Superior temporal gyrus (tissue), 1 donor: ENCODE results near the gene SLC14A1.

Experiments used
- DNase-seq: peaks from one replicate; pipeline ENCODE4 v3.0.0-alpha.2; 2016; ENCODE audit errors: extremely low spot score

Gene SLC14A1

GRCh38 chr18:45722899-45723298 lies 1.1 kb upstream of the SLC14A1 start:
- peak; percentile 35 for DNase-seq

DNA sequence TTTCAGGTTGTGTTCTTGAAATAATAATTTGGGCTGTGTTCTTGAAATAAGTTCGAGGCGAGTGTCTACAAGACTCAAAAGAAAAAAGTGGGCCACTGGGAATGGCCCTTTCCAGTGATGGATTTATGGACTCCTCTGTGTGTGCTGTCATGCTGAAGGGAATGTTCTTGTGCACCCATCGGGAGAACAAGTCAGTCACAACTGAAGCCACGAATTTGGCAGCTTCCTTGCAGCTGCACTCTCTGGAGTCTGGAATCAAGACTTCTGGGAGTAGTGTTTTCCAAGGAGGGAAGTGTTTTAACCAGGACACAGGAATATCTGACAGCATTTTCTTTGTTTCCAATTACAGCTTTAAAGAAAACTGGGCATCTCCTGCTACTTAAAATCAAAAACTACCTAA lies 620 bp downstream of the SLC14A1 start:
- no peak for DNase-seq

DNA sequence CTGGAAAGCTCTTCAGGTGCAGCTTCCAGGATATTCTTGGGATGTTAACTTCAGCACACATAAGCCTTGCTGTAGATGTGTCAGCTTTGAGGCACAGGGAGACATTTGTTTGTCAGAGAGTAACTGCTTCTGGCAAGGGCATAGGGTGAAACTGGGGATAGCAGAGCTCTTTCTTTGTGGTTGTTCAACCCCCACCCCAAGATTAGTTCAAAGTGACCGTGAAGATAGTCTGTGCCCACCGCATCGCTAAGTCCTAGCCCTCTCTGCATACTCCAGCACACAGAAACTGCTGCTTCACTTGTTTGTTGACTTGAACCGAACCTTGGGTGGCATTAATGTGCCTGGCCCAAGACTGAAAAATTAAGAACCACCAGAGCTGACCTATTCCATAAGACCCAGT lies 1.4 kb downstream of the SLC14A1 start:
- no peak for DNase-seq

DNA sequence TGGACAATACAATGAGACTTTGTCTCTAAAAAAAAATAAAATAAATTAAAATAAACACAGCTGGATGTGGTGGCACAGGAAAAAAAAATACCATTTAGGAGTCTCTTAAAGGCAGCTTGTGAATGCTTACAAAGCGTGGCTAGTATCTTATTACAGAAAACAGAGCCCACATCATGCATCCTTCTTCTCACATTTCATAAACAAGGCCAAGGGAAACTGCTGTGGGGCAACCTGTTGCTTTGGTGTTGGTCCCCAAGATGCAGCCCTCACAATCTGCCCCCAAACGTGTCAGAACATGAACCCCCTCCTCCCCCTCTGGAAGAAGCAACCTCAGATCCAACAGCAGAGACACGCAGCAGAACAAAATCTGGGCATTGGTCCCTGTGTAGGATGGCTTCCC lies 2.6 kb downstream of the SLC14A1 start:
- no peak for DNase-seq

GRCh38 chr18:45727068-45727467 lies 3.1 kb downstream of the SLC14A1 start:
- DNase-seq, result no peak

DNA sequence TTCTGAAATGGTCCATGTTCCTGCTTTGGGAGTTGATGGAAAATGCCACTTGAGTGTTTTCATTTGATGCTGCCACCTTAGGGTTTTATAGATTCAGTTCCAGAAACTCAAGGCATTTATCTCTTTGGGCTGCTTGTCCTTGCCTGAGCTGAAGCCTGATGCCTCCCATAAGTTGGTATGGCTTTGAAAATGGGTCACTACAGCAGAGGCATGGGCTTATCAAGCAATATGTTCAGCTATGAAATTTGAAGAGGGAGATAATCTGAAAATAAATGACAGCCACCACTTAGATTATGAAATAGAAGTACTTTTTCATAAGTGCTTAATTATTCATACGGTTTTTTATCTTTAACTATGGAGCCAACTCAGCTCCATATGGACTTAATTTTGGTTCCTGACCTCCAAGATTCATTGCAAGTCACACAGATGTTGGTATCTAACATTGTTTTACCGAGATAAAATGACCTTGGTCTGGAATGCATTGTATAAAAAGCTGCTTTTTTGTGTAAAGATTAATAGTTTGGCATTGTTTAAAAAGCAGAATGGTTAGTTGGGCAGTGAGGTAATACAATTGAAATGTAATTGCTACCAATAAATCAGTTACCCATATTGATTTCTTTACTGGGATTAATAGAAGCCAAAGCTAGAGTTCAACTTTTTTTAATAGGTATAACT lies 4.5 kb downstream of the SLC14A1 start:
- no peak for DNase-seq

- DNase-seq, result no peak
Measured at GRCh38 chr18:45730832-45731575, 7.0 kb downstream of the SLC14A1 start.

- no peak for DNase-seq
Measured at GRCh38 chr18:45731716-45732115, 7.7 kb downstream of the SLC14A1 start.

GRCh38 chr18:45733535-45733934 lies 9.6 kb downstream of the SLC14A1 start:
- DNase-seq, result no peak

GRCh38 chr18:45734505-45734904 lies 10.5 kb downstream of the SLC14A1 start:
- DNase-seq, result no peak

GRCh38 chr18:45734944-45735343 lies 11.0 kb downstream of the SLC14A1 start:
- DNase-seq, result no peak

- DNase-seq, result no peak
Measured at GRCh38 chr18:45738660-45739059, 14.7 kb downstream of the SLC14A1 start.

- DNase-seq, result no peak
Measured at GRCh38 chr18:45739268-45739667, 15.3 kb downstream of the SLC14A1 start.

DNA sequence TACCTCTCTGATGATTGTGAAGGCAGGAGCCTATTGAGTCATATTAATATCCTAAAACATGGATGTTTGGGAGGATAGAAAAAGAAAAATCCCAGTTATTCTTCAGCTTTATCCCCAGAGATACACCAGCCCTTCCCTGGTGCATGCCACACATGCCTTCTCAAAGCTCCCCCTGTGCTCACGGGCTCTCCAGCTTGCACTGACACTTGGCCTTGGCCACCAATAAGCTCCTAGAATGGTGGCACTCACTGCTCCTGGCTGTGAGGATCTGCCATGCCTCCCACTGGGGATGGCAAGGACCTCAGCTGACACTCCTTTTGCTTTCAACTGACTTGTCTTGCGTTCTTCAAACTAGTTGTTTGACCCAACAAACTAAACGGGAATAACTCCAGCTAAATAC lies 15.9 kb downstream of the SLC14A1 start:
- no peak for DNase-seq

DNA sequence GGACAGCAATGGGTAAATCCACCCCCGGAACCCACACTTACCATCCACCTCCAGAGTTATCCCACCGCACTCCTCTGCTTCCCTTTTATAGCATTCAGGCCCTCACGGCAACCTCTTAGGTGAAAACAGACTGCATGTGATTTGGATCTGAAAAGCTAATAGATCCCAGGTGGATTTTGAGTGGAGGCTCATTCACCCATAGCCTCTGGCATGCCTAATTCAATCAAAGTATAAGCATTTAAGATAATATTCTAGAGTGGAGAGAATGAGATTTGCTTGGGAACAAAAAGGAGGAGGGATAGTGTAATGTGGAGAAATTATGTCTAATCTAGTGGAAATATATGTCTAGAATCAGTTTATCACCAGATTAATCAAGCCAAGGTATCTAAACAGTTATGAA lies 17.1 kb downstream of the SLC14A1 start:
- no peak for DNase-seq

GRCh38 chr18:45745817-45746461 lies 22.0 kb downstream of the SLC14A1 start:
- no peak for DNase-seq

DNA sequence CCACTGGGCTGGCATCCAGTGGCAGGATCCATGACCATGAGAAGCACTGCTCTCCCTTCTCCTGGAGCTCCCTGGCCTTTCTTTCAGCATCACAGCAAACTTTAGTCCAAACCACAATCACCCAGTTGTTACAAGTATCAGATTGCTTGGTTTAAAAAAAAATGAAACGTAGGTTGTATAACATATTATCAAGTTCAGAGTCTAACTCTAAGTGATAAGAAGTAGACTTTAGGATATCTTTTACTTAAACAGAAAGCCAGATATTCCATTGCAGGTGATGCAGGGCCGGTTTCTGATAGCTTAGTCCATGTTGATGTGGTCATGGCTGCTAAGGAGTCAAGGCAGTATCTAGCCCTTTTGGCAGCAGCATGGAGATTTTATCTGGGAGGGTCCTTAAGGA lies 24.5 kb downstream of the SLC14A1 start:
- no peak for DNase-seq

GRCh38 chr18:45749918-45750689 lies 26.1 kb downstream of the SLC14A1 start:
- no peak for DNase-seq

DNA sequence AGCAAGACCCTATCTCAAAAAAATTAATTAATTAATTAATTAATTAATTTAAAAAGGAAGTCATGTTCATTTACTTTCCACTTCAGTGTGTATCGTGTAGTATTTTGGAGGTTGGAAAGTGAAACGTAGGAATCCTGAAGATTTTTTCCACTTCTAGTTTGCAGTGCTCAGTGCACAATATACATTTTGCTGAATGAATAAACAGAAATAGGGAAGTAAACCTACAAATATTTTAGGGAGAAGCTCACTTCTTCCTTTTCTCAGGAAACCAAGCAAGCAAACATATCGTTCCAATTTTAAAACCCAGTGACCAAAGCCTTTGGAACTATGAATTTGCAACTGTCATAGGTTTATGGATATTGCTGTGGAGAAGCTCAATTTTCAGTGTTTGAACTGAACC lies 27.8 kb downstream of the SLC14A1 start:
- no peak for DNase-seq

DNA sequence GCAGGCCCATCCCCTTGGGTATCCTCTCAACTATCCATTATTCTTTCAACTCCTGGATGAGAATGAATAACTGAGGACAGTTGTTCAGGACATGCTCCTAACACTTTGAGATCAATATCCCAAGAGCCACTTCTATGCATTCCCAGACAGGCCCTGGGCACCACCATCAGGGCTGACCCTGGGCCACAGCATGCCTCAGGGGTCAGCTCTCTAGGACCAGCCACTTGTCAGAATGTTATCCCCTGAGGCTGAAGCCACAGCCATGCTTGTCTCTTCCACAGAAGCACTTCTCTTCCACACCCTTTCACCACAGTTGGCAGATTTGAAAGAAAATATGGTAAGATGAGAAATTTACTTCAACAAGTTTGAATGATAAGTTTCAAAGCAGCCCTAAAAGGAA lies 28.7 kb downstream of the SLC14A1 start:
- no peak for DNase-seq

DNA sequence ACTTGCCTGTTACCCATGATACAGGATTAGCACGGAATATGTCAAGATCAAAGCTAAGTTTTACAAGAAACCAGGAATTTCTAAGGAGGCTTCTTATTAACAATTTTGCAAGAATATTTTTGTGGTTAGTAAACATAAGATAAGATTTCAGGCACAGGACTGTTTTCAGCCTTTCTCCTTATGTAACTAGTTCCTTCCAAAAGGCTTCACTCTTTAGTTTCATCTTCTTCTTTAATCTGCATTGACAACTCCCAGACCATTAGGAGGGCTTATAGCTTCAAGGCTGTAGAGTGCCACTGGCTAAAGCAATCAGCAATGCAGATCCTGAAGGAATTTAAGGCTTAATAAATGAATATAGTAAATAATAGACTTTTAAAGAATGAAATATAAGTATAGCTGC lies 29.3 kb downstream of the SLC14A1 start:
- no peak for DNase-seq

GRCh38 chr18:45755934-45756333 lies 32.0 kb downstream of the SLC14A1 start:
- DNase-seq, result no peak
